Activated CD4-positive, alpha-beta T cell treated with anti-CD3 and anti-CD28 coated beads, Interleukin-10, Interleukin-2, amounts not matched to agents 100 ng/mL and 50 ng/mL, durations not matched to agents 16 hours and 8 hours (primary cell): ENCODE measurements around the gene CAP2.
"Not testable (repeated sequence)": the region's sequence is repeated elsewhere in the genome, so short reads cannot be mapped to it uniquely, and the experiment has no call there.

Experiments used
- DNase-seq: peaks from one replicate; pipeline ENCODE4 v3.0.0-alpha.2; 2020

Gene CAP2

DNA sequence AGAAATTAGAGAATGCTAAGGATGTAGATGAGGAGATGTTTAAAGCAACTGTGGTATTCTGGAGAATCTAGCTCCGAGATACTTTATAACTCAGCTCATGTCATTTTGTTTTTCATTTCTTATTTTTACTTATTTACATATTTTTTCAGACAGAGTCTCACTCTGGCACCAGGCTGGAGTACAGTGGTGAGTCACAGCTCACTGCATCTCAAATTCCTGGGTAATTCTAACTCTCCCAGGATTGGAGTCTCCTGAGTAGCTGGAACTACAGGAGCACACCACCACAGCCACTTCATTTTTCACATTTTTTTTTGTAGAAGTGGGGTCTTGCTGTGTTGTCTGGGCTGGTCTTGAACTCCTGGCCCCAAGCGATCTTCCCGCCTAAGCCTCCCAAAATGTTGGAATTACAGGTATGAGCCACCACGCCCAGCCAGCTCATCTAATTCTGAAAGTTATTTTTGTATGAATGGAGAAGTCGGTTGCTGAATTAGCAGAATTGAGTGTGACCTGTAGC, 112.4 kb downstream of the CAP2 start:
- DNase-seq, result no peak

GRCh38 chr6:17506531-17506930, 113.1 kb downstream of the CAP2 start:
- DNase-seq, result no peak

DNA sequence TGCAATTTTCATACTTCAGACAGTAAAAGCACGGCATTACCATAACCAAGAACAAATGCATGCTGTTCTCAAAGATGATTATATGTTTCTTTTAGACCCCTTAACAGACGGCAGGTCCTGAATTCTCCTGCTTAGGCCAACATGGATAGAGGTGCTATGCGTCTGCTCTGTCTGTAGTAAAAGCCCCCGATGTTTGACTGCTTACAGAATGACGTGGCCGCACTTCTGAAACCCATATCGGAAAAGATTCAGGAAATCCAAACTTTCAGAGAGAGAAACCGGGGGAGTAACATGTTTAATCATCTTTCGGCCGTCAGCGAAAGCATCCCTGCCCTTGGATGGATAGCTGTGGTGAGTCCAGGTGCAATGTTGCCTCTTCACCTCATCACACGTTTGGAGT, 113.6 kb downstream of the CAP2 start:
- DNase-seq, result no peak

- no peak for DNase-seq
These were observed 117.7 kb downstream of the CAP2 start for GRCh38 chr6:17511084-17511483.

DNA sequence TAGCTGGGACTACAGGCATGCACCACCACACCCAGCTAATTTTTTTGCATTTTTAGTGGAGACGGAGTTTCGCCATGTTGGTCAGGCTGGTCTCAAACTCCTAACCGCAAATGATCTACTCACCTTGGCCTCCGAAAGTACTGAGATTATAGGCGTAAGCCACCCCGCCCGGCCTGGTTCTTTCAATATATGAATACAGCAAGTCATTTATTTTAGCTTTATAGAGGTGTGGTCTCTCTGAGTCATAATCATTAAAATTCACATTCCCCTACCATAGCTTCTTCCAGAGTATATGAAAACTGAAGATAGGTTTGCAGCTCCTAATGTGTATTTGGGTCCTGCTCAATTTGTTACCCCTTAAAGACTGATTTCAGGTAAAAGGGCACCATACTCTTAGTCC, 118.2 kb downstream of the CAP2 start:
- no peak for DNase-seq

GRCh38 chr6:17519120-17519519, 125.7 kb downstream of the CAP2 start:
- no peak for DNase-seq

DNA sequence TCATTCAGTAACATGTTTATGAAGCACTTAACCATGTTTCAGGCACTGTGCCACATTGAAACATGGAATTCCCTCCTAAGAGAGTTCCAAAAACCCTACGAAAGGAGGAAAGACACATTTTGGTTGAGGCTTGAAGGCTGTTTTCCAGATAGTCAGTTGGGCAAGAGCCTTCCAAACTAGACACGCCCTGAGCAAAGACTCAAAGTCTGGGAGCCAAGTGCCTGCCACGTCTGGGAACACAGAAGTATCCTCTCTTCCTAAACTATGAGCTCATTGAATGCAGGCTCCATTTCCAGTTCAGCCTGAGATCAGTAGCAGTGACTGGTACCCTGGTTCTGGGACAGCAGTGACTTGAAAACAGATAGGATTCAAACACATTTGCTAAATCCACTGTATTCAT, 132.2 kb downstream of the CAP2 start:
- DNase-seq, result no peak

GRCh38 chr6:17527076-17527475, 133.7 kb downstream of the CAP2 start:
- DNase-seq, result no peak

DNA sequence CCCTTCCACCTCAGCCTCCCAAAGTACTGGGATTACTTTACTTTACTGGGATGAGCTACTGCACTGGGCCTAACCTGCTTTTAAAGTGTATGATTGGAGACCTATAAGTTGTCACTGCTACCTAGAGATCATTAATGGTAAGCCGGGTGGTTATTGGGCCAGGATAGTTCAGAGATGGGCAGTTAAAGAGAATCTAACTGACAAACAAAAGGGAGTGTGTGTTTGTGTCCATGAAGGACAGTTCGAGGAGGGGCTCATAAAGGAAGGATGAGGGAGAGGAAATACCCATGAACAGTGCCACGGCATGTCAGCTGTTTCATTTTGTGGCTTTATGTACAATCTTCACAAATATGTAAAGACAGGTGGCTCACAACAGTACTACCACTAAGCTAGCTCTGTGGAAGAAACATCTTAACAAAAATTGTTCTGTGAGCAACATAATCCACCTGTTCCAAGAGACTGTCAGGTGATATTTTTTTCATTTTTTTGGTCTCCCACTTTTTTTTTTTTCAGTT, 137.0 kb downstream of the CAP2 start:
- no peak for DNase-seq

GRCh38 chr6:17536586-17536985, 143.2 kb downstream of the CAP2 start:
- peak; percentile 58 for DNase-seq

GRCh38 chr6:17542243-17542642, 148.8 kb downstream of the CAP2 start:
- no peak for DNase-seq

- DNase-seq, result not testable (repeated sequence)
These were observed 152.3 kb downstream of the CAP2 start for GRCh38 chr6:17545681-17546080.

DNA sequence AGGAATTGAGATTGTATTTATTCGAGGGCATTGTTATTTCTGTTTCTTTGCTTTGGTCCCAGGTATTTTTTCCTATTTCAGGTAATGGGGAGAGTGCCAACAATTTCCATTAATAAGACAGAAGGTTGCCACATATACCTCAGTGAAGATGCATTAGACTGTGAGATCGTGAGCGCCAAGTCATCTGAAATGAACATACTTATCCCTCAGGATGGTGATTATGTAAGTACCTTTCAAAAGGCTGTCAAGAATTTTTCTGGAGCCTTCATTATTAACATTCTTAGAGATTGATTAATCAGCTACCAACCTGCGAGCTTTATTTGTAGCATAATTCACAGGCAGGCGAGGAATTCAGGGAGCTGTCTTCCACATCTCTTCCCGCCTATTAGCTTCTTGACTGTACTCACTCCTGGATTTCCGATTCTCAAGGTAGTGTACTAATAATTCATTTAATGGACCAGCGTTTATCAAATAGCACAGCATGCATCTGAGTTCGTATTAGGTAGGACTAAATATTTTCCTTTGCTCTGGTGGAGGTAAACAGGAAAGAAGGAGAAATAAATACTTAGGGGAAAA, 158.1 kb downstream of the CAP2 start:
- DNase-seq, result no peak

DNA sequence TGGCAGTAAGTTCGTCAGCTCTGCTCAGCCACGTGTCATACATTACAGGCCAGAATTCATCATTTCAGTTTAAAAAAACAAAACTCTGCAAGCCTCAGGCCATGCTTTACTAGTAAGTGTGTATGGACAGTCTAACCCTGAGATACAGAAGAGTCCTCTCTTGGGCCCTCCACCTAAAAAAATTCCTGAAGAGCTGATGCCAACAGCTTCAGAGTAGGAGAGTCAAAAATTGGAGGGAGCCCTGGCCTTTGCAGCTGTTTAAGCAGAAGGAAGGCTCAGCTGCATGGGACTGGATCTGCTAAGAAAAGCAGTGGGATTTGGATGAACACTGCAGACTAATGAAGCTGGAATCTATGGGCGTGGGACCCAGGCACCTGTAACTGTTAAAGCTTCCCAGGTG, 159.5 kb downstream of the CAP2 start:
- no peak for DNase-seq

DNA sequence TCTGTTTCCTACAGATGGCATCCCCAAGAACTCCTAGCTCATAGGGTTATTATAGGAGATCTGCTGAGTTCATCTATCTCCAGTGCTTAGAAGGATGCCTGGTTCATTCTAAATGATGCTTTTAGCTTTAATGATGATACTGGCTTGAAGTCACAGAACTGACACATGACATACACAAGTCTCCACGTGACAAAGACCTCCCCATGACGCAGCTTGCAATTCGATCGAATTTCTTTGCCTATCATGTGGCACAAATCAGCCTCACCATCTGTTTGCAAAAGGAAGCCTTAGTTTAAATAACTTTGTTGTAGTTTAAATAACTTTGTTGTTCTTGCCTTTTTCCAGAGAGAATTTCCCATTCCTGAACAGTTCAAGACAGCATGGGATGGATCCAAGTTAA, 162.6 kb downstream of the CAP2 start:
- DNase-seq, result no peak

GRCh38 chr6:17562636-17563035, 169.2 kb downstream of the CAP2 start:
- DNase-seq, result no peak

DNA sequence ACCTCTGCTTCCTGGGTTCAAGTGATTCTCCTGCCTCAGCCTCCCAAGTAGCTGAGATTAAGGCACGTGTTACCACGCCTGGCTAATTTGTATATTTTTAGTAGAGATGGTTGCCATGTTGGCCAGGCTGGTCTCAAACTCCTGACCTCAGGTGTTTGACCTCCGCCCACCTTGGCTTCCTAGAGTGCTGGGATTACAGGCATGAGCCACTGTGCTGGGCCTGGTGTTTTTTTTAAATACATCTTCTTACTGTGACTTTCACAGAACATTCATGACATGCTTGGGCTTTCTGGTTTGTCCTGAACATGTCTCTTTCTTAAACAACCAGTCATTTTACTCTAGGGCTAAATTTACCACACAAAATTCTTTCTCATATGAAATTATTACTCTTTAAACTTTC, 172.0 kb downstream of the CAP2 start:
- DNase-seq, result no peak

DNA sequence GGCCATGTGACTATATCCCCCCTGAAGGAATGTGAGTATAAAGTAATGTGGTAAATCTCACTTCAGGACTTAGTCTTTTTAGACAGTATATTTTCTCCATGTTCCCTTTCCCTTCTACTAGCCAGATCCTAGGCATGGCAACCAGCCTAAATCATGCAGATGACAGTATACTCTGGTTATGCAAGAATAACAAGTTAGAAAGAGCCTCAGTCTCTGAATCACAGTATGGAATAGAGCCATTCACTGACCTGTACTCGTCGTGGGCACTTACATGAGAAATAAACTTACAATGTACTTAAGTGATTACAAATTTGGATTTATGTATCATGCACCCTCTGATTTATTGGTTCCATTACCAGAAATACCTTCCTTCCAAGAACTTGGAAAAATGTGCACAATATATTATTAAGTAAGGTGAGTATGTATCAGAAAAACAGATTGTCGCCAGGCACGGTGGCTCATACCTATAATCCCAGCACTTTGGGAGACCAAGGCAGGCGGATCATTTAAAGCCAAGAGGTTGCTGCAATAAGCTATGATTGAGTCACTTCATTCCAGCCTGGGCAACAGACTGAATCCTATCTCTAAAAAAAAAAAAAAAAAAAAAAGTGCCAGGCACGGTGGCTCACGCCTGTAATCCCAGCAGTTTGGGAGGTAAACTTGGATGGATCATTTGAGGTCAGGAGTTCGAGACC, 181.6 kb downstream of the CAP2 start:
- no peak for DNase-seq

- DNase-seq, result no peak
These were observed 183.7 kb downstream of the CAP2 start for GRCh38 chr6:17577059-17577458.

- DNase-seq, result peak; percentile 38
These were observed 187.2 kb downstream of the CAP2 start for GRCh38 chr6:17580518-17581048.

DNA sequence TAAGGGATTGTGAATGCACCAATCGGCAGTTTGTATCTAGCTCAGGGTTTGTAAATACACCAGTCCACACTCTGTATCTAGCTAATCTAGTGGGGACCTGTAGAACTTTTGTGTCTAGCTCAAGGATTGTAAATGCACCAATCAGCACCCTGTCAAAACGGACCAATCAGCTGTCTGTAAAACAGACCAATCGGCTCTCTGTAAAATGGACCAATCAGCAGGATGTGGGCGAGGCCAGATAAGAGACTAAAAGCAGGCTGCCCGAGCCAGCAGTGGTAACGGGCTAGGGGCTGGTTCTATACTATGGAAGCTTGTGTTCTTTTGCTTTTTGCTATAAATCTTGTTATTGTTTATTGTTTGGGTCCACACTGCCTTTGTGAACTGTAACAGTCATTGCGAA, 187.9 kb downstream of the CAP2 start:
- not testable (repeated sequence) for DNase-seq

- no peak for DNase-seq
These were observed 190.4 kb downstream of the CAP2 start for GRCh38 chr6:17583811-17584210.

DNA sequence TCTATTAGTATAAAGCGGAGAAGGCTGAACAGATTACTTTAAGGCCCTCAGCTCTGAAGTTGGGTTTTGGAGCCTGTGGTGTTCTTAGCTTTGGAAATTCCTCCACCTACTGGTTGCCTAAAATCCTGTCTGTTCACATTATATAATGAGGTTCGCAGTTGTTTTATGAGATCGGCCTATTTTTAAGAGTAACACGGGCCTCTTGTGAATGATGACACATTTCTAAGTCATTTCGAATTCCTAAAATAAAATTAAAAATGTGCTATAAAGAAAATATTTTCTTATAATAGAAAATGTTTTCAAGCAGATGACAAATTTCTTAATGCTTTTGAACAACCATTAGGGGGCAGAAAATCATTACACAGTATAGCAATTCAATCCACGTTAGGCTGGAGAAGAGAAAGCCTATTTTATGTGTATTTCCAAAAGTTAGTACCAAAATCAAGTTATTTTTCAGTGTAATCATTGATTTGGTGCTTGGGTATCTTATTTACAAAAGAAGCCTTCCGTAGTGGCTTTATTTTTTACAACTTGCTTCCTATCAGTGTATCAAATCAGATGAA, 190.9 kb downstream of the CAP2 start:
- peak; percentile 53 for DNase-seq
